HCT116 (cell line): ENCODE data around the gene RBM12. TPM values are rescaled to one million over a fixed set of nuclear protein-coding genes. Genes with fewer than 3 reads are reported as not detected.

Experiments
- ATAC-seq: fragments of 200-7000 bp; cut with Tn5 transposase; 2 replicates; pipeline ENCODE4 v1.9.1; 2020; ENCODE audit warnings: mild to moderate bottlenecking, moderate library complexity
- BruUV-seq: library from RNA; stranded (reverse); fragments of 400-500 nt; replicated peaks from 2 replicates; lab custom pipeline; 2021; lab: Mats Ljungman, UMichigan
- CTCF ChIA-PET: fragments of 300-600 bp; sonication (Branson Sonifier 250); formaldehyde crosslinking; loops from one replicate; lab custom pipeline; 2021; ENCODE audit warnings: antibody characterized with exemption; lab: Charles Lee
- POLR2A ChIA-PET: fragments of 300-600, 350-600 bp; sonication (Branson Sonifier 250); formaldehyde crosslinking; loops from one replicate; lab custom pipeline; 2021; ENCODE audit warnings: antibody characterized with exemption; lab: Charles Lee
- RAD21 ChIA-PET, 2 experiments: fragments of 300-600 bp; sonication (Branson Sonifier 250); formaldehyde crosslinking; loops; one replicate each; lab custom pipeline; 2023; ENCODE audit warnings: low total read pairs in 2 of 2; ENCODE audit not compliant: uncharacterized antibody in 2 of 2, unreplicated experiment in 2 of 2, low non-redundant PET in 1 of 2; lab: Charles Lee
- DNase-seq: peaks from one replicate; pipeline ENCODE4 v3.0.0-alpha.2; 2010; ENCODE audit warnings: low read depth, low spot score
- H2AFZ ChIP-seq: fragments of 200-600 bp; shearing (Covaris generic), sonication (generic); 2 replicates; pipeline ENCODE4 v1.6.1; 2017; ENCODE audit warnings: low read depth, mixed run types, mixed read lengths, antibody characterized with exemption, low read length; ENCODE audit not compliant: poor library complexity, severe bottlenecking
- H3K27ac ChIP-seq: 2 replicates; pipeline ENCODE4 v1.5.1; 2012; ENCODE audit warnings: low read depth, low read length
- H3K27me3 ChIP-seq: fragments of 200-600 bp; sonication (generic); 2 replicates; pipeline ENCODE4 v1.6.1; 2016; ENCODE audit warnings: mixed run types, low read length, mixed read lengths; ENCODE audit not compliant: insufficient read depth
- H3K36me3 ChIP-seq, 2 experiments: fragments of 200-500 bp in 1 of 2; fragments of 200-600 bp in 1 of 2; sonication (Bioruptor generic) in 1 of 2; sonication (generic) in 1 of 2; 2 replicates each; pipeline versions ENCODE4 v1.5.1 to v1.6.1; 2014 to 2016; ENCODE audit warnings: low read length in 2 of 2, inconsistent platforms in 1 of 2, mixed read lengths in 1 of 2, mixed run types in 1 of 2; ENCODE audit not compliant: insufficient read depth in 2 of 2, control insufficient read depth in 1 of 2
- H3K4me1 ChIP-seq, 2 experiments: fragments of 200-600 bp in 1 of 2; sonication (generic) in 1 of 2; 2 replicates each; pipeline versions ENCODE4 v1.5.1 to v1.6.1; 2012 to 2017; ENCODE audit warnings: low read length in 2 of 2, inconsistent platforms in 1 of 2, mild to moderate bottlenecking in 1 of 2, mixed read lengths in 1 of 2, mixed run types in 1 of 2, moderate library complexity in 1 of 2; ENCODE audit not compliant: insufficient read depth in 2 of 2, control insufficient read depth in 1 of 2
- H3K4me2 ChIP-seq: fragments of 200-600 bp; sonication (generic); 2 replicates; pipeline ENCODE4 v1.6.1; 2017; ENCODE audit warnings: mixed run types, low read length, mixed read lengths
- H3K4me3 ChIP-seq, 2 experiments: fragments of 200-600 bp in 1 of 2; sonication (generic) in 1 of 2; replicated peaks in 1 of 2; 2 replicates each; pipeline ENCODE4 v1.5.1; 2011 to 2016; ENCODE audit warnings: low read length in 2 of 2, control low read depth in 1 of 2, low read depth in 1 of 2, mild to moderate bottlenecking in 1 of 2, mixed read lengths in 1 of 2, mixed run types in 1 of 2
- H3K79me2 ChIP-seq: fragments of 200-600 bp; sonication (generic); 2 replicates; pipeline ENCODE4 v1.6.1; 2017; ENCODE audit warnings: mild to moderate bottlenecking, mixed run types, low read length, moderate library complexity, mixed read lengths; ENCODE audit not compliant: insufficient read depth
- H3K9ac ChIP-seq: fragments of 200-600 bp; sonication (generic); 2 replicates; pipeline ENCODE4 v1.6.1; 2016; ENCODE audit warnings: low read length, mixed read lengths
- H3K9me2 ChIP-seq: fragments of 200-600 bp; sonication (generic), shearing (Covaris generic); 2 replicates; pipeline ENCODE4 v1.6.1; 2017; ENCODE audit warnings: mixed run types, mild to moderate bottlenecking, moderate library complexity; ENCODE audit not compliant: insufficient read depth
- H3K9me3 ChIP-seq, 2 experiments: fragments of 200-500 bp in 1 of 2; fragments of 200-600 bp in 1 of 2; sonication (Bioruptor generic) in 1 of 2; sonication (generic) in 1 of 2; 2 replicates each; pipeline ENCODE4 v1.6.1; 2014 to 2017; ENCODE audit warnings: low read length in 2 of 2, mixed read lengths in 2 of 2, inconsistent platforms in 1 of 2, low read depth in 1 of 2, mild to moderate bottlenecking in 1 of 2, mixed run types in 1 of 2, moderate library complexity in 1 of 2; ENCODE audit not compliant: control insufficient read depth in 1 of 2, insufficient read depth in 1 of 2
- H4K20me1 ChIP-seq: fragments of 200-600 bp; sonication (generic), shearing (Covaris generic); 2 replicates; pipeline ENCODE4 v1.6.1; 2017; ENCODE audit warnings: mixed run types, mild to moderate bottlenecking, moderate library complexity; ENCODE audit not compliant: insufficient read depth
- CBX3 ChIP-seq: IDR thresholded peaks from 2 replicates; pipeline ENCODE4 v1.6.1; 2012; ENCODE audit warnings: low read depth
- CEBPB ChIP-seq: IDR thresholded peaks from 2 replicates; pipeline ENCODE4 v1.6.1; 2012; ENCODE audit warnings: low read depth
- CTCF ChIP-seq, 3 experiments: fragments of 200-600 bp in 1 of 3; sonication (generic) in 1 of 3; IDR thresholded peaks in 2 of 3; conservative IDR thresholded peaks in 1 of 3; 2 replicates each; pipeline ENCODE4 v1.5.1; 2012 to 2017; ENCODE audit warnings: low read depth in 2 of 3, low read length in 2 of 3, antibody characterized with exemption in 1 of 3, borderline replicate concordance in 1 of 3, control low read depth in 1 of 3, mild to moderate bottlenecking in 1 of 3, mixed read lengths in 1 of 3, mixed run types in 1 of 3, moderate library complexity in 1 of 3; ENCODE audit not compliant: insufficient read depth in 1 of 3
- EGR1 ChIP-seq: IDR thresholded peaks from 2 replicates; pipeline ENCODE4 v1.6.1; 2012; ENCODE audit warnings: low read depth
- ELF1 ChIP-seq: IDR thresholded peaks from 2 replicates; pipeline ENCODE4 v1.6.1; 2012; ENCODE audit warnings: low read depth, borderline replicate concordance
- EZH2 ChIP-seq: fragments of 200-600 bp; sonication (generic); IDR thresholded peaks from 2 replicates; pipeline ENCODE4 v1.6.1; 2017; ENCODE audit warnings: antibody characterized with exemption, mixed run types
- FOSL1 ChIP-seq: IDR thresholded peaks from 2 replicates; pipeline ENCODE4 v1.6.1; 2012; ENCODE audit warnings: low read depth
- POLR2AphosphoS5 ChIP-seq: IDR thresholded peaks from 2 replicates; pipeline ENCODE4 v1.6.1; 2011; ENCODE audit warnings: mild to moderate bottlenecking, low read depth, low read length, moderate library complexity
- SIN3A ChIP-seq: IDR thresholded peaks from 2 replicates; pipeline ENCODE4 v1.6.1; 2012; ENCODE audit warnings: low read depth
- SRF ChIP-seq: IDR thresholded peaks from 2 replicates; pipeline ENCODE4 v1.6.1; 2012; ENCODE audit warnings: low read depth
- TCF7L2 ChIP-seq: IDR thresholded peaks from 2 replicates; pipeline ENCODE4 v1.7.0; 2011; ENCODE audit warnings: borderline replicate concordance, inconsistent platforms; ENCODE audit not compliant: insufficient read depth, insufficient read length; ENCODE audit errors: extremely low read depth
- ZFX ChIP-seq: fragments of 450-650 bp; IDR thresholded peaks from 2 replicates; pipeline ENCODE4 v1.6.1; 2017
- ZNF274 ChIP-seq: fragments of 200-500 bp; sonication (Bioruptor generic); IDR thresholded peaks from 2 replicates; pipeline ENCODE4 v1.6.1; 2014; ENCODE audit warnings: mild to moderate bottlenecking, low read depth, low read length, inconsistent platforms
- intact Hi-C: fragments of 100-400 bp; cut with micrococcal nuclease; formaldehyde crosslinking; loops from 2 replicates; pipeline ENCODE4 v1.10.0; 2022
- total RNA-seq: library from RNA; stranded (reverse); gene quantifications from one replicate; pipeline ENCODE4 v1.2.1, GENCODE V29; 2021; ENCODE audit not compliant: unreplicated experiment
- TF ChIP-seq, protein P1 (sequence below): IDR thresholded peaks from 2 replicates; pipeline ENCODE4 v1.6.1; 2012

Gene RBM12
- total RNA-seq, 1 experiment from 2014 or later, result 110 TPM

GRCh38 chr20:35601990-35602389, 62.7 kb downstream of the RBM12 start:
- Histone ChIP-seq H3K27ac (no peak overlapping the region), H3K9ac (no peak overlapping the region), H3K4me2 (no peak overlapping the region), H3K27me3 (no peaks in the 10 kb centered on the region), H3K36me3 (no peaks in the 10 kb centered on the region), H3K4me1 (peaks cover 4 to 10% of the 10 kb centered on the region in 2 experiments), H3K4me3 (no peak overlapping the region), H2AFZ (no peak overlapping the region), H3K9me3 (no peaks in the 10 kb centered on the region), H4K20me1 (no peaks in the 10 kb centered on the region), H3K79me2 (no peaks in the 10 kb centered on the region), H3K9me2 (no peaks in the 10 kb centered on the region)
- intact Hi-C loops, result no loop called here
- no TSS peak for BruUV-seq
- ATAC-seq (no peak), DNase-seq (no peak)
- ChIA-PET RAD21 (no interaction called here), CTCF (no interaction called here), POLR2A (no interaction called here)
- TF ChIP-seq SIN3A, result no peak
- TF ChIP-seq TCF7L2, result no peak
- TF ChIP-seq FOSL1, result no peak
- TF ChIP-seq CBX3, result no peak
- no peak for TF ChIP-seq ZNF274

DNA sequence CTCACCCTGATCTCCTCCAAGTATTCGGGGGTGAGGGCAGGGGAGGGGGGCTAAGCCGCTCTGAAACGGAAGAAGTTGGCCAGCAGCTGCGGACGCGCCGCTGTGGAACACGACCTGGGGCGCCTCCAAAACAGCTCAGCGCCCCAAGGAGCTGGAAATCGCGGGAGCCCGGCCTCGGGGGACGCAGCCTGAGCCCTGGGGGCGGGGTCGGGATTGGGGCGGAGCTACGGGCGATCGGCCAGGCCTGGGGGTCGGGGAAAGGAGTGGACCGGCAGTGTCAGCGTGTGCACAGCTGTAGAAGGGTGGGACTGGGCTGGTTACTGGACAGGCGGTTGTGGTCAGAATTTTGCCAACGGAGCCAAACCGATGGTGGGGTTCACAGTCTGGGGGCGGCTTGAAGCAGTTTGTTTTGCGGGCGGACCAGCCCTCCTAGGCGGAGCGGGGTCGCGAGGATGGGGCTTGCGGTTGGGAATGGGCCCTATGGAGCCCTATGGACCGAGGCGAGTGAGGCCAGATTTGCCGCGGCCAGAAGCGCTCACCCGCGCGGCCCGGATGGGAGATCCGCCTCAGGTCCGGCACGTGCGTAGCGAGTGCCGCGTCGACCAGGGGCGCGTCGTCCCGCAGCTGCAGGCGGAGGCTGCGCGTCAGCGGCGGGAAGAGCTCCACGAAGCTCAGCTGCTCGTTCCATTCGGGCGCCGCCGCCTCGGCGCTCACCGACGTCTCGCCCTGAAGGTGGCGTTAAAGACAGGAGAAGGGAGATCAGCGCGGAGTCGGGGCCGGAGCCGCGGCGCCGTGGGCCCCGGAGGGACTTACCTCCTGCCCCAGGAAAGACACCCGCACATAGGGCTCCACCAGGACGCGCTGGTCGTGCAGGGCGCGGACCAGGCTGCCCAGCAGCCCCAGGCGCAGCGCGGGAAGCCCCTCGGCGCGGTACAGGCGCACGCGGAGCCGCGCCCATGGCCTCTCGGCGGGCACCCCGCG, 63.4 kb downstream of the RBM12 start:
- BruUV-seq, result no TSS peak
- ATAC-seq, result no peak
- POLR2A ChIA-PET, result no interaction called here
- Histone ChIP-seq H3K9me3 (no peaks in the 10 kb centered on the region), H3K79me2 (no peaks in the 10 kb centered on the region), H4K20me1 (no peaks in the 10 kb centered on the region), H3K27ac (no peak overlapping the region), H3K27me3 (no peaks in the 10 kb centered on the region), H3K9ac (no peak overlapping the region), H2AFZ (no peak overlapping the region), H3K9me2 (no peaks in the 10 kb centered on the region), H3K4me2 (no peak overlapping the region), H3K36me3 (no peaks in the 10 kb centered on the region), H3K4me1 (peaks cover 0 to 7% of the 10 kb centered on the region in 2 experiments; a peak in 1 of 4 replicates), H3K4me3 (no peak overlapping the region)
- CTCF ChIA-PET, result no interaction called here
- intact Hi-C loops, result no loop called here
- RAD21 ChIA-PET, result no interaction called here
- DNase-seq, result no peak
- TF ChIP-seq ZFX (no peak), EZH2 (no peak), SRF (no peak), ZNF274 (no peak), CTCF (IDR thresholded peaks at IDR 0.05 in 2 of 3, conservative IDR thresholded peaks at IDR 0.05 in 1 of 3; ENCODE audit: borderline replicate concordance in 1 of 3, insufficient read depth in 1 of 3, low read depth in 2 of 3, low read length in 2 of 3) (no peak), ELF1 (no peak), CBX3 (no peak), EGR1 (no peak), POLR2AphosphoS5 (no peak), SIN3A (no peak), TCF7L2 (no peak), FOSL1 (no peak), CEBPB (no peak)
- TF ChIP-seq, protein P1, sequence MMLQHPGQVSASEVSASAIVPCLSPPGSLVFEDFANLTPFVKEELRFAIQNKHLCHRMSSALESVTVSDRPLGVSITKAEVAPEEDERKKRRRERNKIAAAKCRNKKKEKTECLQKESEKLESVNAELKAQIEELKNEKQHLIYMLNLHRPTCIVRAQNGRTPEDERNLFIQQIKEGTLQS, result no peak
